HepG2 (cell line): Measurements from ENCODE around the gene CTSZ. TPM values are rescaled to one million over a fixed set of nuclear protein-coding genes. Genes with fewer than 3 reads are reported as not detected.

ENCODE experiments used
- CBX1 ChIP-seq: IDR thresholded peaks from one replicate; pipeline ENCODE4 v1.6.1; 2016; ENCODE audit warnings: antibody characterized with exemption, low read depth
- DPF2 ChIP-seq: sonication (generic); formaldehyde crosslinking; IDR thresholded peaks from 2 replicates; pipeline ENCODE4 v1.4.0; 2020; ENCODE audit warnings: mild to moderate bottlenecking, low read depth, missing genetic modification reagents, borderline replicate concordance
- ELF3 ChIP-seq: IDR thresholded peaks from 2 replicates; pipeline ENCODE4 v1.6.1; 2016; ENCODE audit warnings: missing genetic modification reagents, missing compliant biosample characterization
- ELF4 ChIP-seq: sonication (generic); formaldehyde crosslinking; IDR thresholded peaks from 2 replicates; pipeline ENCODE4 v1.5.0; 2020; ENCODE audit warnings: missing genetic modification reagents, mild to moderate bottlenecking, moderate library complexity, borderline replicate concordance
- GFI1 ChIP-seq: sonication (generic); formaldehyde crosslinking; IDR thresholded peaks from 2 replicates; pipeline ENCODE4 v1.5.0; 2020; ENCODE audit warnings: missing genetic modification reagents, mild to moderate bottlenecking, borderline replicate concordance
- NR0B2 ChIP-seq: sonication (generic); formaldehyde crosslinking; IDR thresholded peaks from 2 replicates; pipeline ENCODE4 v1.4.0; 2020; ENCODE audit warnings: mild to moderate bottlenecking, missing genetic modification reagents
- NR3C1 ChIP-seq: sonication (generic); formaldehyde crosslinking; IDR thresholded peaks from 2 replicates; pipeline ENCODE4 v1.4.0; 2020; ENCODE audit warnings: missing genetic modification reagents
- PLSCR1 ChIP-seq: sonication (generic); formaldehyde crosslinking; IDR thresholded peaks from 2 replicates; pipeline ENCODE4 v1.5.0; 2020; ENCODE audit warnings: missing genetic modification reagents, mild to moderate bottlenecking, borderline replicate concordance
- SAP130 ChIP-seq: IDR thresholded peaks from 2 replicates; pipeline ENCODE4 v1.6.1; 2016; ENCODE audit warnings: low read depth
- SKI ChIP-seq: fragments of 450-650 bp; IDR thresholded peaks from one replicate; pipeline ENCODE4 v1.6.1; 2018; ENCODE audit warnings: mild to moderate bottlenecking; ENCODE audit not compliant: partially characterized antibody
- ZFP41 ChIP-seq: sonication (generic); formaldehyde crosslinking; IDR thresholded peaks from 2 replicates; pipeline ENCODE4 v1.4.0; 2020; ENCODE audit warnings: mild to moderate bottlenecking, missing genetic modification reagents, borderline replicate concordance
- ZNF138 ChIP-seq: sonication (generic); formaldehyde crosslinking; IDR thresholded peaks from 2 replicates; pipeline ENCODE4 v1.5.0; 2020; ENCODE audit warnings: mild to moderate bottlenecking, low read depth, missing genetic modification reagents
- ZNF619 ChIP-seq: sonication (generic); formaldehyde crosslinking; IDR thresholded peaks from 2 replicates; pipeline ENCODE4 v1.4.0; 2020; ENCODE audit warnings: mild to moderate bottlenecking, missing genetic modification reagents
- ZNF878 ChIP-seq: sonication (generic); formaldehyde crosslinking; IDR thresholded peaks from 2 replicates; pipeline ENCODE4 v1.8.1; 2023; ENCODE audit warnings: mild to moderate bottlenecking, missing genetic modification reagents, moderate library complexity
- ZZZ3 ChIP-seq: sonication (generic); formaldehyde crosslinking; IDR thresholded peaks from 2 replicates; pipeline ENCODE4 v1.4.0; 2020; ENCODE audit warnings: missing genetic modification reagents, mild to moderate bottlenecking, borderline replicate concordance
- polyA plus RNA-seq, 8 experiments: library from polyadenylated mRNA; depleted of rRNA in 3 of 8; stranded (reverse) in 7 of 8; unstranded in 1 of 8; fragments of >200 nt; fragmentation: Illumina TruSeq in 4 of 8; extraction: Trizol in 4 of 8; gene quantifications; 2 replicates each; pipeline versions ENCODE4 v1.2.1 to v1.2.3, GENCODE V29; 2011 to 2016; ENCODE audit warnings: low read depth in 4 of 8, missing spikeins in 1 of 8, mixed read lengths in 1 of 8; ENCODE audit not compliant: insufficient read depth in 1 of 8
- total RNA-seq, 5 experiments: library from RNA; depleted of rRNA; stranded (reverse); fragments of >200 nt; fragmentation: Illumina TruSeq; extraction: Trizol; gene quantifications; 2 replicates each; pipeline ENCODE4 v1.2.3, GENCODE V29; 2016; ENCODE audit warnings: low read depth in 1 of 5
- TF ChIP-seq, protein P1 (sequence below): sonication (generic); formaldehyde crosslinking; IDR thresholded peaks from 2 replicates; pipeline ENCODE4 v1.5.0; 2020; ENCODE audit warnings: mild to moderate bottlenecking, missing genetic modification reagents
- TF ChIP-seq, protein P2 (sequence below): sonication (generic); formaldehyde crosslinking; IDR thresholded peaks from 2 replicates; pipeline ENCODE4 v1.5.0; 2020; ENCODE audit warnings: mild to moderate bottlenecking, missing genetic modification reagents, moderate library complexity
- TF ChIP-seq, protein P3 (sequence below): sonication (generic); formaldehyde crosslinking; IDR thresholded peaks from 2 replicates; pipeline ENCODE4 v1.4.0; 2020; ENCODE audit warnings: mild to moderate bottlenecking, missing genetic modification reagents
- TF ChIP-seq, protein P4 (sequence below): sonication (generic); formaldehyde crosslinking; IDR thresholded peaks from 2 replicates; pipeline ENCODE4 v1.4.0; 2020; ENCODE audit warnings: missing genetic modification reagents, low read depth, mild to moderate bottlenecking, borderline replicate concordance

The CTSZ gene
- total and polyA plus RNA-seq, 2 of the 13 experiments (the other 11 are each of a cell fraction or from before 2014, with no cell fraction given) = 0.33 TPM; not detected in 1

- TF ChIP-seq, protein P1, sequence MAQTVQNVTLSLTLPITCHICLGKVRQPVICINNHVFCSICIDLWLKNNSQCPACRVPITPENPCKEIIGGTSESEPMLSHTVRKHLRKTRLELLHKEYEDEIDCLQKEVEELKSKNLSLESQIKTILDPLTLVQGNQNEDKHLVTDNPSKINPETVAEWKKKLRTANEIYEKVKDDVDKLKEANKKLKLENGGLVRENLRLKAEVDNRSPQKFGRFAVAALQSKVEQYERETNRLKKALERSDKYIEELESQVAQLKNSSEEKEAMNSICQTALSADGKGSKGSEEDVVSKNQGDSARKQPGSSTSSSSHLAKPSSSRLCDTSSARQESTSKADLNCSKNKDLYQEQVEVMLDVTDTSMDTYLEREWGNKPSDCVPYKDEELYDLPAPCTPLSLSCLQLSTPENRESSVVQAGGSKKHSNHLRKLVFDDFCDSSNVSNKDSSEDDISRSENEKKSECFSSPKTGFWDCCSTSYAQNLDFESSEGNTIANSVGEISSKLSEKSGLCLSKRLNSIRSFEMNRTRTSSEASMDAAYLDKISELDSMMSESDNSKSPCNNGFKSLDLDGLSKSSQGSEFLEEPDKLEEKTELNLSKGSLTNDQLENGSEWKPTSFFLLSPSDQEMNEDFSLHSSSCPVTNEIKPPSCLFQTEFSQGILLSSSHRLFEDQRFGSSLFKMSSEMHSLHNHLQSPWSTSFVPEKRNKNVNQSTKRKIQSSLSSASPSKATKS (CRISPR knock-in tag) = no peak; the same call in 1 of the 2 replicates
- TF ChIP-seq ELF3 (CRISPR knock-in tag) = peak; percentile 90
- no peak for TF ChIP-seq NR0B2 (CRISPR knock-in tag)
- no peak; the same call in 1 of the 2 replicates for TF ChIP-seq GFI1
- peak; percentile 71 for TF ChIP-seq CBX1
- TF ChIP-seq, protein P2, sequence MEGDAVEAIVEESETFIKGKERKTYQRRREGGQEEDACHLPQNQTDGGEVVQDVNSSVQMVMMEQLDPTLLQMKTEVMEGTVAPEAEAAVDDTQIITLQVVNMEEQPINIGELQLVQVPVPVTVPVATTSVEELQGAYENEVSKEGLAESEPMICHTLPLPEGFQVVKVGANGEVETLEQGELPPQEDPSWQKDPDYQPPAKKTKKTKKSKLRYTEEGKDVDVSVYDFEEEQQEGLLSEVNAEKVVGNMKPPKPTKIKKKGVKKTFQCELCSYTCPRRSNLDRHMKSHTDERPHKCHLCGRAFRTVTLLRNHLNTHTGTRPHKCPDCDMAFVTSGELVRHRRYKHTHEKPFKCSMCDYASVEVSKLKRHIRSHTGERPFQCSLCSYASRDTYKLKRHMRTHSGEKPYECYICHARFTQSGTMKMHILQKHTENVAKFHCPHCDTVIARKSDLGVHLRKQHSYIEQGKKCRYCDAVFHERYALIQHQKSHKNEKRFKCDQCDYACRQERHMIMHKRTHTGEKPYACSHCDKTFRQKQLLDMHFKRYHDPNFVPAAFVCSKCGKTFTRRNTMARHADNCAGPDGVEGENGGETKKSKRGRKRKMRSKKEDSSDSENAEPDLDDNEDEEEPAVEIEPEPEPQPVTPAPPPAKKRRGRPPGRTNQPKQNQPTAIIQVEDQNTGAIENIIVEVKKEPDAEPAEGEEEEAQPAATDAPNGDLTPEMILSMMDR = peak; percentile 31; the same call in 1 of the 2 replicates
- no peak for TF ChIP-seq ZFP41
- TF ChIP-seq ZNF138 (CRISPR knock-in tag) = 0 out of 2 replicates have a peak, but pooled peaks have one; percentile 62
- TF ChIP-seq ELF4 (CRISPR knock-in tag) = no peak
- no peak for TF ChIP-seq PLSCR1
- TF ChIP-seq ZNF878 = no peak
- TF ChIP-seq, protein P3, sequence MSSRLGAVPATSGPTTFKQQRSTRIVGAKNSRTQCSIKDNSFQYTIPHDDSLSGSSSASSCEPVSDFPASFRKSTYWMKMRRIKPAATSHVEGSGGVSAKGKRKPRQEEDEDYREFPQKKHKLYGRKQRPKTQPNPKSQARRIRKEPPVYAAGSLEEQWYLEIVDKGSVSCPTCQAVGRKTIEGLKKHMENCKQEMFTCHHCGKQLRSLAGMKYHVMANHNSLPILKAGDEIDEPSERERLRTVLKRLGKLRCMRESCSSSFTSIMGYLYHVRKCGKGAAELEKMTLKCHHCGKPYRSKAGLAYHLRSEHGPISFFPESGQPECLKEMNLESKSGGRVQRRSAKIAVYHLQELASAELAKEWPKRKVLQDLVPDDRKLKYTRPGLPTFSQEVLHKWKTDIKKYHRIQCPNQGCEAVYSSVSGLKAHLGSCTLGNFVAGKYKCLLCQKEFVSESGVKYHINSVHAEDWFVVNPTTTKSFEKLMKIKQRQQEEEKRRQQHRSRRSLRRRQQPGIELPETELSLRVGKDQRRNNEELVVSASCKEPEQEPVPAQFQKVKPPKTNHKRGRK (CRISPR knock-in tag) = no peak
- TF ChIP-seq SKI = peak; percentile 7
- TF ChIP-seq ZZZ3 (CRISPR knock-in tag) = no peak
- TF ChIP-seq SAP130 (CRISPR knock-in tag) = peak; percentile 82
- no peak for TF ChIP-seq NR3C1 (CRISPR knock-in tag)
- TF ChIP-seq, protein P4, sequence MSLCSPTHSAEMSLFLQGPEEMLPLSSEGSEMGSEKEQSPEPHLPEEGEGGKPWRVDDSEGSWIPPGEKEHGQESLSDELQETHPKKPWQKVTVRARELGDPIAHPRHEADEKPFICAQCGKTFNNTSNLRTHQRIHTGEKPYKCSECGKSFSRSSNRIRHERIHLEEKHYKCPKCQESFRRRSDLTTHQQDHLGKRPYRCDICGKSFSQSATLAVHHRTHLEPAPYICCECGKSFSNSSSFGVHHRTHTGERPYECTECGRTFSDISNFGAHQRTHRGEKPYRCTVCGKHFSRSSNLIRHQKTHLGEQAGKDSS = peak; percentile 78; the same call in 1 of the 2 replicates
- no peak for TF ChIP-seq DPF2
- no peak for TF ChIP-seq ZNF619 (CRISPR knock-in tag)
Observed at GRCh38 chr20:58980711-58981627, 26.1 kb downstream of the CTSZ start, which contains the start of gene NELFCD (continued).
